Measurements from ENCODE around the gene ZBTB7B. TPM values are rescaled to one million over a fixed set of nuclear protein-coding genes. Genes with fewer than 3 reads are reported as not detected.
A peak's percentile ranks its signal among the peaks of the same experiment; 100 is the strongest.

The ZBTB7B gene
- polyA plus RNA-seq, 2 of the 4 experiments (the other 2 are of a cell fraction), result 20.5 to 30.7 TPM

GRCh38 chr1:155000726-155001424 is 1.7 kb upstream of the ZBTB7B start (continued):
- TF ChIP-seq, protein P1, sequence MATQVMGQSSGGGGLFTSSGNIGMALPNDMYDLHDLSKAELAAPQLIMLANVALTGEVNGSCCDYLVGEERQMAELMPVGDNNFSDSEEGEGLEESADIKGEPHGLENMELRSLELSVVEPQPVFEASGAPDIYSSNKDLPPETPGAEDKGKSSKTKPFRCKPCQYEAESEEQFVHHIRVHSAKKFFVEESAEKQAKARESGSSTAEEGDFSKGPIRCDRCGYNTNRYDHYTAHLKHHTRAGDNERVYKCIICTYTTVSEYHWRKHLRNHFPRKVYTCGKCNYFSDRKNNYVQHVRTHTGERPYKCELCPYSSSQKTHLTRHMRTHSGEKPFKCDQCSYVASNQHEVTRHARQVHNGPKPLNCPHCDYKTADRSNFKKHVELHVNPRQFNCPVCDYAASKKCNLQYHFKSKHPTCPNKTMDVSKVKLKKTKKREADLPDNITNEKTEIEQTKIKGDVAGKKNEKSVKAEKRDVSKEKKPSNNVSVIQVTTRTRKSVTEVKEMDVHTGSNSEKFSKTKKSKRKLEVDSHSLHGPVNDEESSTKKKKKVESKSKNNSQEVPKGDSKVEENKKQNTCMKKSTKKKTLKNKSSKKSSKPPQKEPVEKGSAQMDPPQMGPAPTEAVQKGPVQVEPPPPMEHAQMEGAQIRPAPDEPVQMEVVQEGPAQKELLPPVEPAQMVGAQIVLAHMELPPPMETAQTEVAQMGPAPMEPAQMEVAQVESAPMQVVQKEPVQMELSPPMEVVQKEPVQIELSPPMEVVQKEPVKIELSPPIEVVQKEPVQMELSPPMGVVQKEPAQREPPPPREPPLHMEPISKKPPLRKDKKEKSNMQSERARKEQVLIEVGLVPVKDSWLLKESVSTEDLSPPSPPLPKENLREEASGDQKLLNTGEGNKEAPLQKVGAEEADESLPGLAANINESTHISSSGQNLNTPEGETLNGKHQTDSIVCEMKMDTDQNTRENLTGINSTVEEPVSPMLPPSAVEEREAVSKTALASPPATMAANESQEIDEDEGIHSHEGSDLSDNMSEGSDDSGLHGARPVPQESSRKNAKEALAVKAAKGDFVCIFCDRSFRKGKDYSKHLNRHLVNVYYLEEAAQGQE (IDR thresholded peaks at IDR 0.05), result no peak; the same call in 1 of the 2 replicates
- TF ChIP-seq JUNB (IDR thresholded peaks at IDR 0.05) (peak; percentile 60; the same call in 1 of the 2 replicates), ZFP36 (IDR thresholded peaks at IDR 0.05; ENCODE audit: borderline replicate concordance, partially characterized antibody) (no peak), CEBPB (IDR thresholded peaks at IDR 0.05) (peak in 1 of 2 experiments; percentile 27; a peak in 1 of 4 replicates), MYC (IDR thresholded peaks at IDR 0.05; ENCODE audit: borderline replicate concordance, low read length) (peak; percentile 56), CHD2 (IDR thresholded peaks at IDR 0.05; ENCODE audit: low read length, partially characterized antibody) (no peak), KDM1A (IDR thresholded peaks at IDR 0.05; ENCODE audit: low read depth) (no peak), FOSL2 (IDR thresholded peaks at IDR 0.05) (peak; percentile 81), FOSL2 (CRISPR knock-in tag; IDR thresholded peaks at IDR 0.05) (peak; percentile 98), HOXB13 (CRISPR knock-in tag; IDR thresholded peaks at IDR 0.05; ENCODE audit: low read depth) (no peak), EHF (CRISPR knock-in tag; IDR thresholded peaks at IDR 0.05) (no peak), PBX3 (IDR thresholded peaks at IDR 0.05) (peak; percentile 51), TFCP2L1 (CRISPR knock-in tag; IDR thresholded peaks at IDR 0.05) (peak; percentile 87), MAZ (IDR thresholded peaks at IDR 0.05; ENCODE audit: borderline replicate concordance, low read depth, low read length) (peak; percentile 94), MAFK (IDR thresholded peaks at IDR 0.05; ENCODE audit: partially characterized antibody) (peak; percentile 30), FOXS1 (CRISPR knock-in tag; IDR thresholded peaks at IDR 0.05) (no peak), JUN (IDR thresholded peaks at IDR 0.05) (peak; percentile 66 to 89), HDAC2 (IDR thresholded peaks at IDR 0.05) (no peak), HOXB5 (CRISPR knock-in tag; IDR thresholded peaks at IDR 0.05) (peak; percentile 57; the same call in 1 of the 2 replicates)
- TF ChIP-seq, protein P2, sequence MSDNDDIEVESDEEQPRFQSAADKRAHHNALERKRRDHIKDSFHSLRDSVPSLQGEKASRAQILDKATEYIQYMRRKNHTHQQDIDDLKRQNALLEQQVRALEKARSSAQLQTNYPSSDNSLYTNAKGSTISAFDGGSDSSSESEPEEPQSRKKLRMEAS (IDR thresholded peaks at IDR 0.05), result peak; percentile 91

- FAIRE-seq (no peak), DNase-seq (ENCODE audit: low read depth in 1 of 2, low spot score in 1 of 2) (no peak), ATAC-seq (peak; percentile 14 to 23; a peak in 3 of 6 replicates)
- ChIA-PET CTCF (no interaction called here), POLR2A (interaction anchor here (0.6 to 4.8 kb wide), 8 partner anchors 9 to 65 kb away, joined by 3 to 52 read pairs (median 4); partner anchors contain the start of genes CKS1B, FLAD1, PMVK and PYGO2)
- Histone ChIP-seq H3K4me2 (peak overlapping the region; percentile 99), H3K27ac (peak overlapping the region; percentile 98 to 100), H3K9me3 (no peaks in the 10 kb centered on the region), H3K4me3 (peak overlapping the region; percentile 80), H3K4me1 (peaks cover 38% of the 10 kb centered on the region)
- TF ChIP-seq EHF (CRISPR knock-in tag; IDR thresholded peaks at IDR 0.05) (no peak), HOXA7 (CRISPR knock-in tag; IDR thresholded peaks at IDR 0.05) (peak; percentile 59; the same call in 1 of the 2 replicates), FOSB (CRISPR knock-in tag; IDR thresholded peaks at IDR 0.05) (peak; percentile 64; the same call in 1 of the 2 replicates), BCL3 (IDR thresholded peaks at IDR 0.05) (no peak)
- WGBS (ENCODE audit: missing lambda C conversion rate), result 5% methylated on average over 8 of the region's 11 CpGs
Measured at GRCh38 chr1:155001425-155001674, 1.3 kb upstream of the ZBTB7B start.

All from A549 (cell line).